Left kidney (tissue), 1 donor: ENCODE measurements around the gene UMODL1. TPM values are rescaled to one million over a fixed set of nuclear protein-coding genes. Genes with fewer than 3 reads are reported as not detected.

ENCODE experiments used
- polyA plus RNA-seq: library from polyadenylated mRNA; unstranded; fragments of 120-200 nt; gene quantifications from one replicate; pipeline ENCODE4 v1.2.1, GENCODE V29; 2013; ENCODE audit not compliant: insufficient read length

UMODL1 gene
- polyA plus RNA-seq, 1 donor, result 0.22 TPM

Other genes with a start within 250 kb of the UMODL1 start
- 7.3 TPM for gene PRDM15, start 192.0 kb upstream of the UMODL1 start, polyA plus RNA-seq
- gene C2CD2, start 117.3 kb upstream of the UMODL1 start, polyA plus RNA-seq, result 18.7 TPM
- 11.0 TPM for gene ZBTB21, start 61.0 kb upstream of the UMODL1 start, polyA plus RNA-seq
- 10.2 TPM for gene ABCG1, start 147.8 kb downstream of the UMODL1 start, polyA plus RNA-seq
- 3.0 TPM for gene TFF3, start 244.1 kb downstream of the UMODL1 start, polyA plus RNA-seq